Measurements from ENCODE around the gene PSPN.
A peak's percentile ranks its signal among the peaks of the same experiment; 100 is the strongest.
"Not testable (repeated sequence)": the region's sequence is repeated elsewhere in the genome, so short reads cannot be mapped to it uniquely, and the experiment has no call there.

The PSPN gene

GRCh38 chr19:6373096-6373812 lies 2.5 kb downstream of the PSPN start:
- DNase-seq, result peak; percentile 100

- peak; percentile 100 for DNase-seq
Observed at GRCh38 chr19:6372594-6373095, 3.1 kb downstream of the PSPN start, which contains the start of gene ALKBH7. TSS of gene ALKBH7 (plus strand) at chr19:6372794. CDS start at chr19:6372821, 27 bp downstream.

GRCh38 chr19:6364353-6364752 lies 11.4 kb downstream of the PSPN start:
- DNase-seq, result no peak

- DNase-seq, result peak; percentile 33
Observed at GRCh38 chr19:6362351-6362801, 13.4 kb downstream of the PSPN start.

- peak; percentile 45 for DNase-seq
Observed at GRCh38 chr19:6362027-6362350, 13.7 kb downstream of the PSPN start.

GRCh38 chr19:6360857-6361216 lies 14.9 kb downstream of the PSPN start:
- DNase-seq, result not testable (repeated sequence)

- DNase-seq, result not testable (repeated sequence)
Observed at GRCh38 chr19:6360445-6360844, 15.3 kb downstream of the PSPN start.

GRCh38 chr19:6359568-6360341 lies 16.0 kb downstream of the PSPN start:
- DNase-seq, result no peak

- DNase-seq, result no peak
Observed at GRCh38 chr19:6358003-6358402, 17.7 kb downstream of the PSPN start.

- DNase-seq, result no peak
Observed at GRCh38 chr19:6357174-6357573, 18.6 kb downstream of the PSPN start.

GRCh38 chr19:6355321-6356040 lies 20.3 kb downstream of the PSPN start:
- not testable (repeated sequence) for DNase-seq

GRCh38 chr19:6354098-6354674 lies 21.5 kb downstream of the PSPN start:
- DNase-seq, result peak; percentile 39

GRCh38 chr19:6352381-6353165 lies 23.2 kb downstream of the PSPN start:
- no peak for DNase-seq

- no peak for DNase-seq
Observed at GRCh38 chr19:6350688-6351087, 25.0 kb downstream of the PSPN start.

GRCh38 chr19:6349271-6349670 lies 26.5 kb downstream of the PSPN start:
- DNase-seq, result not testable (repeated sequence)

- DNase-seq, result peak; percentile 24
Observed at GRCh38 chr19:6343462-6343861, 32.3 kb downstream of the PSPN start.

GRCh38 chr19:6340493-6341201 lies 35.1 kb downstream of the PSPN start:
- DNase-seq, result no peak

- no peak for DNase-seq
Observed at GRCh38 chr19:6334490-6335285, 41.0 kb downstream of the PSPN start.

GRCh38 chr19:6333439-6333838 lies 42.3 kb downstream of the PSPN start, which contains the start of gene ACER1:
TSS of gene ACER1 (minus strand) at chr19:6333612. CDS start at chr19:6333551, 61 bp downstream.
- DNase-seq, result no peak

- no peak for DNase-seq
Observed at GRCh38 chr19:6326815-6327214, 48.9 kb downstream of the PSPN start.

- DNase-seq, result no peak
Observed at GRCh38 chr19:6325614-6326013, 50.1 kb downstream of the PSPN start.

Measured in hematopoietic multipotent progenitor cell treated with erythropoietin and hydrocortisone succinate and interleukin-3 and kit ligand, for 6 days (in vitro differentiated cells).